Measurements from ENCODE around the gene GIGYF2. TPM values are rescaled to one million over a fixed set of nuclear protein-coding genes. Genes with fewer than 3 reads are reported as not detected.
A peak's percentile ranks its signal among the peaks of the same experiment; 100 is the strongest.

GIGYF2 gene
- total RNA-seq, 2 experiments from 2014 or later, result 50.5 to 60.9 TPM

DNA sequence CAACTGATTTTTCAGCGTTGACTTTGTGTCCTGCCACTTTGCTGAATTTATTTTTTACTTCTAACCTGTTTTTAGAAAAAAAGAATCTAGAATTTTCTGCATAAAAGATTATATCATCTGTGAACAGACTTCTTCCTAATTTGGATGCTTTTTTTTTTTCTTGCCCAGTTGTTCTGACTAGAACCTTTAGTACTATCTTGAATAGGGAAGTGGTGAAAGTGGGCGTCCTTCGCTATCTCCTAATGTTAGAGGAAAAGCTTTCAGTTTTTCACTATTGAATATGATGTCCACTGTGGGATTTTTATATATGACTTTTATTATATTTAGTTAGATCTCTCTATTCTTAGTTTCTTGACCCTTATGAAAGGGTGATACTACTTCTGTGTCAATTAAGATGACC lies 105.0 kb downstream of the GIGYF2 start:
- Histone ChIP-seq H3K4me3 (ENCODE audit: low read depth, low read length, poor library complexity, severe bottlenecking) (no peak overlapping the region), H3K9me2 (ENCODE audit: insufficient read depth, low read length) (no peaks in the 10 kb centered on the region), H3K36me3 (ENCODE audit: insufficient read depth, low read length) (peaks cover 75% of the 10 kb centered on the region), H3K27ac (ENCODE audit: low read depth, low read length, poor library complexity, severe bottlenecking) (no peak overlapping the region), H4K20me1 (ENCODE audit: insufficient read depth, low read length) (no peaks in the 10 kb centered on the region), H2AFZ (ENCODE audit: low read length) (no peak overlapping the region), H3K4me2 (ENCODE audit: low read length) (no peak overlapping the region), H3K79me2 (ENCODE audit: insufficient read depth, low read depth, low read length) (no peaks in the 10 kb centered on the region), H3K4me1 (ENCODE audit: insufficient read depth, low read length, poor library complexity, severe bottlenecking) (no peaks in the 10 kb centered on the region), H3K9me3 (ENCODE audit: low read length) (peaks cover 16% of the 10 kb centered on the region)
- ChIA-PET POLR2A (no interaction called here), CTCF (ENCODE audit: unreplicated experiment) (no interaction called here)
- no peak for DNase-seq (ENCODE audit: low spot score)
- TF ChIP-seq EZH2phosphoT487 (IDR thresholded peaks at IDR 0.05; ENCODE audit: borderline replicate concordance, low read depth, low read length), result no peak
- TF ChIP-seq, protein P1, sequence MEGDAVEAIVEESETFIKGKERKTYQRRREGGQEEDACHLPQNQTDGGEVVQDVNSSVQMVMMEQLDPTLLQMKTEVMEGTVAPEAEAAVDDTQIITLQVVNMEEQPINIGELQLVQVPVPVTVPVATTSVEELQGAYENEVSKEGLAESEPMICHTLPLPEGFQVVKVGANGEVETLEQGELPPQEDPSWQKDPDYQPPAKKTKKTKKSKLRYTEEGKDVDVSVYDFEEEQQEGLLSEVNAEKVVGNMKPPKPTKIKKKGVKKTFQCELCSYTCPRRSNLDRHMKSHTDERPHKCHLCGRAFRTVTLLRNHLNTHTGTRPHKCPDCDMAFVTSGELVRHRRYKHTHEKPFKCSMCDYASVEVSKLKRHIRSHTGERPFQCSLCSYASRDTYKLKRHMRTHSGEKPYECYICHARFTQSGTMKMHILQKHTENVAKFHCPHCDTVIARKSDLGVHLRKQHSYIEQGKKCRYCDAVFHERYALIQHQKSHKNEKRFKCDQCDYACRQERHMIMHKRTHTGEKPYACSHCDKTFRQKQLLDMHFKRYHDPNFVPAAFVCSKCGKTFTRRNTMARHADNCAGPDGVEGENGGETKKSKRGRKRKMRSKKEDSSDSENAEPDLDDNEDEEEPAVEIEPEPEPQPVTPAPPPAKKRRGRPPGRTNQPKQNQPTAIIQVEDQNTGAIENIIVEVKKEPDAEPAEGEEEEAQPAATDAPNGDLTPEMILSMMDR (conservative IDR thresholded peaks at IDR 0.05; ENCODE audit: low read length), result no peak
- intact Hi-C loops (cut with micrococcal nuclease; ENCODE audit: unreplicated experiment), result no loop called here
- no TSS peak for BruUV-seq (replicated peaks)

GRCh38 chr2:232809349-232810124 lies 112.4 kb downstream of the GIGYF2 start:
- no peaks in the 10 kb centered on the region for H3K9me2 ChIP-seq (ENCODE audit: insufficient read depth, low read length)
- peak; percentile 31 for DNase-seq (ENCODE audit: low spot score)
- H4K20me1 ChIP-seq (ENCODE audit: insufficient read depth, low read length), result no peaks in the 10 kb centered on the region
- H3K9me3 ChIP-seq (ENCODE audit: low read length), result no peaks in the 10 kb centered on the region
- H3K27ac ChIP-seq (ENCODE audit: low read depth, low read length, poor library complexity, severe bottlenecking), result no peak overlapping the region
- CTCF ChIA-PET (ENCODE audit: unreplicated experiment), result interaction anchor here (0.5 kb wide), 1 partner anchor 73 kb away, joined by 4 read pairs; no protein-coding TSS in a partner anchor
- intact Hi-C loops (cut with micrococcal nuclease; ENCODE audit: unreplicated experiment), result loop anchor here (2.0 kb wide), 1 partner anchor 29 kb away; no protein-coding TSS in a partner anchor
- peaks cover 8% of the 10 kb centered on the region for H3K4me1 ChIP-seq (ENCODE audit: insufficient read depth, low read length, poor library complexity, severe bottlenecking)
- BruUV-seq (replicated peaks), result no TSS peak
- peaks cover 78% of the 10 kb centered on the region for H3K36me3 ChIP-seq (ENCODE audit: insufficient read depth, low read length)
- no peaks in the 10 kb centered on the region for H3K79me2 ChIP-seq (ENCODE audit: insufficient read depth, low read depth, low read length)
- no peak overlapping the region for H3K4me3 ChIP-seq (ENCODE audit: low read depth, low read length, poor library complexity, severe bottlenecking)
- H2AFZ ChIP-seq (ENCODE audit: low read length), result no peak overlapping the region
- no peak overlapping the region for H3K4me2 ChIP-seq (ENCODE audit: low read length)
- TF ChIP-seq EZH2phosphoT487 (IDR thresholded peaks at IDR 0.05; ENCODE audit: borderline replicate concordance, low read depth, low read length), result no peak
- TF ChIP-seq, protein P1 (conservative IDR thresholded peaks at IDR 0.05; ENCODE audit: low read length), result peak; percentile 74
- POLR2A ChIA-PET, result interaction anchor here (0.6 kb wide), 3 partner anchors 10 to 1919 kb away, joined by 3 to 4 read pairs (median 3); no protein-coding TSS in a partner anchor

DNA sequence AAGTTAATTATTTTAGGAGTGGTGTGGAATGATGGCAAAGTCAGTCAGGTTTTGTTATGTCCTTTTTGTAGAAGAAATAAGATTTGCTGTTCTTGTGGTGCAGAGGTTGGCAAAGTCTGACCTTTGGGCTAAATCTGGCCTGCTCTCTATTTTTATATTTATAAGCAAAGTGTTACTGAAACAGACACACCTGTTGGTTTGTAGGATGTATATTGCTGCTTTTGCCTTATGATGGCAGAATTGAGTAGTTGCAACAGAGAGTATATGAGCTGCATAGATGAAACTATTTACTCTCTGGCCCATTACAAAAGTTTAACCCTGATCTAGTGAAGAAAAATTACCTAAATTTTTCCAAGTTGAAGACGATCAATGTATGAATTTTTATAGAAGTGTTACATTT lies 113.3 kb downstream of the GIGYF2 start:
- DNase-seq (ENCODE audit: low spot score), result no peak
- Histone ChIP-seq H3K9me2 (ENCODE audit: insufficient read depth, low read length) (no peaks in the 10 kb centered on the region), H3K27ac (ENCODE audit: low read depth, low read length, poor library complexity, severe bottlenecking) (no peak overlapping the region), H4K20me1 (ENCODE audit: insufficient read depth, low read length) (no peaks in the 10 kb centered on the region), H3K79me2 (ENCODE audit: insufficient read depth, low read depth, low read length) (no peaks in the 10 kb centered on the region), H3K4me2 (ENCODE audit: low read length) (no peak overlapping the region), H2AFZ (ENCODE audit: low read length) (no peak overlapping the region), H3K36me3 (ENCODE audit: insufficient read depth, low read length) (peaks cover 81% of the 10 kb centered on the region), H3K4me1 (ENCODE audit: insufficient read depth, low read length, poor library complexity, severe bottlenecking) (peaks cover 8% of the 10 kb centered on the region), H3K4me3 (ENCODE audit: low read depth, low read length, poor library complexity, severe bottlenecking) (no peak overlapping the region), H3K9me3 (ENCODE audit: low read length) (no peaks in the 10 kb centered on the region)
- intact Hi-C loops (cut with micrococcal nuclease; ENCODE audit: unreplicated experiment), result loop anchor here (2.0 kb wide), 1 partner anchor 28 kb away; no protein-coding TSS in a partner anchor
- TF ChIP-seq, protein P1 (conservative IDR thresholded peaks at IDR 0.05; ENCODE audit: low read length), result peak; percentile 40
- TF ChIP-seq EZH2phosphoT487 (IDR thresholded peaks at IDR 0.05; ENCODE audit: borderline replicate concordance, low read depth, low read length), result no peak
- POLR2A ChIA-PET, result interaction anchor here (0.6 to 0.8 kb wide), 2 partner anchors 25 to 1918 kb away, joined by 3 to 4 read pairs; no protein-coding TSS in a partner anchor
- no TSS peak for BruUV-seq (replicated peaks)
- CTCF ChIA-PET (ENCODE audit: unreplicated experiment), result no interaction called here
